ENCODE data around the gene CDKN2B. TPM values are rescaled to one million over a fixed set of nuclear protein-coding genes. Genes with fewer than 3 reads are reported as not detected.

The CDKN2B gene
- total RNA-seq, 2 experiments from 2014 or later, result not detected

DNA sequence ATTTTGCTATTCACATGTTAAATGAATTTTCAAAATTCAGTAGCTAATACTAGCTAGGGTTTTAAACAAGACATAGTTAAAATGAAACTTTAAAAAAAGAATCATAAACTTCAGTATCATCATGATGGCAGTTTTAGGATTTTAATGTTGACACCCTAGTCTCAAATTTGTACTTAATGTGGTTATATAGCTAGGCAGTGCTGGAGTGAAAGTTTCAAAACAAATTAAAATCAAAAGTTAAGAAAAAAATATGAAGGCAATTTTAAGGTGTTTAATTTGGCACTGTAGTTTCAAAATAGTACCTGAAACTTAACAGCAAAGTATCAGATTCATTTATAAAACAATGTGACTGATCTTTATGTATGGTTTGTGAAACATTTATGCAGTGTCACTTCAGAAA, 19.3 kb upstream of the CDKN2B start:
- CTCF ChIA-PET, result no interaction called here
- Mint-ChIP-seq H3K4me1 (ENCODE audit: low read depth) (no peaks in the 10 kb centered on the region), H3K9me3 (no peaks in the 10 kb centered on the region), H3K27me3 (peaks cover 24% of the 10 kb centered on the region), H3K36me3 (ENCODE audit: low read depth) (no peaks in the 10 kb centered on the region), H3K27ac (no peak overlapping the region), H3K4me3 (no peak overlapping the region)
- intact Hi-C loops (cut with DNase I, micrococcal nuclease), result no loop called here
- H3K4me3 ChIP-seq (ENCODE audit: low read length), result no peak overlapping the region
- no peak for TF ChIP-seq CTCF (IDR thresholded peaks at IDR 0.05)
- DNase-seq (no peak), ATAC-seq (ENCODE audit: poor library complexity) (no peak)
- H3K27me3 ChIP-seq (ENCODE audit: control insufficient read depth in 1 of 2, insufficient read depth in 2 of 2, low read length in 2 of 2), result peaks cover 0 to 3% of the 10 kb centered on the region in 2 experiments
- no peak overlapping the region for H3K27ac ChIP-seq (ENCODE audit: low read depth in 1 of 2, low read length in 2 of 2)
- H3K4me1 ChIP-seq (ENCODE audit: insufficient read depth, low read length), result no peaks in the 10 kb centered on the region
- H3K9me3 ChIP-seq (ENCODE audit: control insufficient read depth in 1 of 2, insufficient read depth in 1 of 2, low read length in 2 of 2), result peaks cover 0 to 5% of the 10 kb centered on the region in 2 experiments
- no peaks in the 10 kb centered on the region for H3K36me3 ChIP-seq (ENCODE audit: insufficient read depth, low read length)
- POLR2A ChIA-PET, result no interaction called here

DNA sequence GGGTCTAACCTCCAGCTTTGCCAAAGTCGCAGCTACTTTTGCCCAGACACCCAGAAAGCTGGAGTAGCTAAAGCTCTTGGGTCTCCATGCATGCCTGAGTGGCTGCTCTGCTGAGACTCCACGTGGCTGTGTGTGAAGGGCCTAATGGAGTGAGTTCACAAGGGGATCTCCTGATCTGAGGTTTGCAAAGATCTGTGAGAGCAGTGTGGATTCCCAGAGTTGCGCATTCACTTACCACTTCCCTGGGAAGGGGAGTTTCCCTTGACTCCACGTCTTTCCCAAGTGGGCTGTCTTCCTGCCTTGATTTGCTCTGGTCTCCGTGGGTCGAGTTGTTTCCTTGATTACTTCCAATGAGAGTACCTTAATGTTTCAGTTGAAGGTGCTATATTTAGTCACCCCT, 17.6 kb upstream of the CDKN2B start:
- Histone ChIP-seq H3K27me3 (ENCODE audit: control insufficient read depth in 1 of 2, insufficient read depth in 2 of 2, low read length in 2 of 2) (peaks cover 0 to 3% of the 10 kb centered on the region in 2 experiments), H3K4me3 (ENCODE audit: low read length) (no peak overlapping the region), H3K36me3 (ENCODE audit: insufficient read depth, low read length) (no peaks in the 10 kb centered on the region), H3K4me1 (ENCODE audit: insufficient read depth, low read length) (no peaks in the 10 kb centered on the region), H3K27ac (ENCODE audit: low read depth in 1 of 2, low read length in 2 of 2) (no peak overlapping the region), H3K9me3 (ENCODE audit: control insufficient read depth in 1 of 2, insufficient read depth in 1 of 2, low read length in 2 of 2) (peaks cover 0 to 5% of the 10 kb centered on the region in 2 experiments)
- no peaks in the 10 kb centered on the region for H3K4me1 Mint-ChIP-seq (ENCODE audit: low read depth)
- POLR2A ChIA-PET, result no interaction called here
- CTCF ChIA-PET, result no interaction called here
- H3K9me3 Mint-ChIP-seq, result peaks cover 5% of the 10 kb centered on the region
- H3K4me3 Mint-ChIP-seq, result no peak overlapping the region
- intact Hi-C loops (cut with DNase I, micrococcal nuclease), result no loop called here
- H3K36me3 Mint-ChIP-seq (ENCODE audit: low read depth), result no peaks in the 10 kb centered on the region
- peak in 2 of 14 experiments; percentile 11 to 37 for DNase-seq
- TF ChIP-seq CTCF (IDR thresholded peaks at IDR 0.05), result no peak
- no peak overlapping the region for H3K27ac Mint-ChIP-seq
- ATAC-seq (ENCODE audit: poor library complexity), result no peak
- H3K27me3 Mint-ChIP-seq, result peaks cover 33% of the 10 kb centered on the region

GRCh38 chr9:22022396-22022795, 13.3 kb upstream of the CDKN2B start:
- Mint-ChIP-seq H3K4me3 (no peak overlapping the region), H3K27ac (no peak overlapping the region), H3K27me3 (peaks cover 51% of the 10 kb centered on the region), H3K9me3 (peaks cover 9% of the 10 kb centered on the region), H3K36me3 (ENCODE audit: low read depth) (no peaks in the 10 kb centered on the region), H3K4me1 (ENCODE audit: low read depth) (no peaks in the 10 kb centered on the region)
- Histone ChIP-seq H3K36me3 (ENCODE audit: insufficient read depth, low read length) (no peaks in the 10 kb centered on the region), H3K4me1 (ENCODE audit: insufficient read depth, low read length) (no peaks in the 10 kb centered on the region), H3K4me3 (ENCODE audit: low read length) (no peak overlapping the region), H3K27ac (ENCODE audit: low read depth in 1 of 2, low read length in 2 of 2) (no peak overlapping the region), H3K27me3 (ENCODE audit: control insufficient read depth in 1 of 2, insufficient read depth in 2 of 2, low read length in 2 of 2) (peaks cover 3 to 6% of the 10 kb centered on the region in 2 experiments), H3K9me3 (ENCODE audit: control insufficient read depth in 1 of 2, insufficient read depth in 1 of 2, low read length in 2 of 2) (peaks cover 0 to 5% of the 10 kb centered on the region in 2 experiments)
- intact Hi-C loops (cut with DNase I, micrococcal nuclease), result no loop called here
- ChIA-PET POLR2A (no interaction called here), CTCF (no interaction called here)
- ATAC-seq (ENCODE audit: poor library complexity) (no peak), DNase-seq (no peak)
- TF ChIP-seq CTCF (IDR thresholded peaks at IDR 0.05), result no peak

Measured in CD4-positive, alpha-beta T cell (primary cell).